SH-SY5Y (cell line): ENCODE results near the gene CDC40.

Experiments
- GATA2 ChIP-seq: IDR thresholded peaks from 2 replicates; pipeline ENCODE4 v1.6.1; 2011; ENCODE audit warnings: mild to moderate bottlenecking, low read depth, low read length
- GATA3 ChIP-seq: IDR thresholded peaks from 2 replicates; pipeline ENCODE4 v1.6.1; 2011; ENCODE audit warnings: low read depth, mild to moderate bottlenecking, low read length, moderate library complexity

- TF ChIP-seq GATA2 (no peak), GATA3 (no peak)
Observed at GRCh38 chr6:110250838-110251237, 70.6 kb downstream of the CDC40 start.
